AG08396 (cell line): ENCODE results near the gene DPYD.

Source experiments
- DNase-seq: peaks from one replicate; pipeline ENCODE4 v3.0.0; 2012; ENCODE audit warnings: low spot score, mixed read lengths

DPYD gene

GRCh38 chr1:97143236-97143882 is 777.5 kb downstream of the DPYD start:
- no peak for DNase-seq

- DNase-seq: no peak
Observed at GRCh38 chr1:97140611-97141010, 780.2 kb downstream of the DPYD start.

- no peak for DNase-seq
Observed at GRCh38 chr1:97139512-97139911, 781.3 kb downstream of the DPYD start.

- DNase-seq: no peak
Observed at GRCh38 chr1:97138515-97139032, 782.3 kb downstream of the DPYD start.

DNA sequence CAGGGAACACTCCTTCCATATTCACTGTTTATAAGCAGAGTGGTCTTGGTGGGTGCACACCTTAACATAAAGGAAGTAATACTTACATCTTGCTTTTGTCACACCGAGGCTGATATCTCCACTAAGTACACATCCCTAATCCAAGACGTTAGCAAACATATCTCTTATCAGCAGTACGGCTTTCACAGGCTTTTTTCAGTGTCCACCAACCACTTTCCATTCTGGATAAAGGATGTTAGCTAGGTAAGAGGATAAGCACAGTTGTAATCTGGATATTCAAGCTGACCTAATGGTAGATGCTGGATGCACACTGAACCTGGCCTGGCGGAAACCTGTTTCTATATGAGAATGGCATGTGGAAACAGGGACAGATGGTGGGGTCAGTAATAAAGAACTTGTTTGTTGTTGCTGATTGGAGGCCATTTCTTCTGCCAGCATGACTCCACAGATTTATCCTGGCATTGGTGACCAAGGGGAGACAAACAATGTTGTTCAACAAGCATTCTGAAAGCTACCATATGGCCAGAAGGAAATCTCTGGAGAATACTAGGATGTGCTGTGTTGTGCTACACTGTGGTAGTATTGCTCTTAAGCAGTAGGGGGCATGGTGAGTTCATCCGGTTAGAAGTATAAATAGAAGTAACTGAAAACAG is 782.8 kb downstream of the DPYD start:
- DNase-seq: peak; percentile 49

DNA sequence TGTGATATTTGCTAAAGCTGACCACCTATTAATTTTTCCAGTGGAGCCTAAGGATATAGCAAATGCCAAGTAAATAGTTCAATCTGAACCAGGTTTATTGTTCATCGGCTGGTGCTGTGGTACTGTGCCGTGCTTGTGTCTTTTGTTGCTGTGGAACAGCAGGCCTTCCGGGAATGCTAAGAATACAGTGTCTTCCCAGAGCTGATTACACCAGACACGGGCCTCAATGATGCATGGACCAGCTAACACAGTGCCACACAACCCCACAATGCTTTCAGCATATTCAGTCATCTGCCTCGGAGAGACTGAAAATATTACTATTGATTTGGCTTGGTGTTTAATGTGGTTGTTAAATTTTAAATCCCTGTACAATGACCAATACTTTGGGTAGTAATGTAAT is 783.8 kb downstream of the DPYD start:
- DNase-seq: no peak

DNA sequence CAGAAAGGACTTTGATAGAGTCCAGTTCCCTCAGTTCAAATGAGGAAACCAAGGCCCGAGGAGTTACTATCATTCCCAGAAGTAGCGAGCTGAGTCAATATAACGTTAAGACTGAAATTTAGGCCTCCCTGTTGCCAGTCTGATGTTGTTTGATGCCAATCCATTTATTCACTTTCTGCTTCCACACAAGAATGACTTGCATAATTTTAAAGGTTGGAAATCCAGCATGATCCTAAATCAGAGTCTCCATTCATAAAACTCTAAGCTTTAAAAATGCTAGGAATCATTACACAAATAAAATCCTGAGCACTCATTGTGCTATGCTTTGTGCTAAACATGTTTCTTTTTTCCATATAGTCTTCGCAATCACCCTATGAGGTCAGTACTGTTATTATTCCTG is 784.9 kb downstream of the DPYD start:
- no peak for DNase-seq

DNA sequence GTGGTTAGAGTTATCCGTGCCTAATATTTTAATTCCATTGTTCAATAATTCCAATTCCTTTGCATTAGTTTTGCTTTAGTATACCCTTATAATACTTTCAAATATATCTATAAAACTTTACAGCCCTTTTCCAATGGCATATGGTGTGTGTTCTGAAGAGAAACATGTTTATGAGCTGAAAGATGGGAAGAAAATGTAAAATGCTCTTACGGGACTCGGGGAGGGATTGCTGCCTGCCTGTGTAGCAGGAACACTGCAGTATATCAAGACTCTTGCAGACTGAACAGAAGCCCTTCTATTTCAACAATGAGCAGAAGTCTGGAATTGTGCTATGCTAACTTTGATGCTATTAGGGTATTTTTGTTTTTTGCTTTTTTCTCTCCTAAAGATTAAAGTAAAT is 792.4 kb downstream of the DPYD start:
- DNase-seq: no peak

DNA sequence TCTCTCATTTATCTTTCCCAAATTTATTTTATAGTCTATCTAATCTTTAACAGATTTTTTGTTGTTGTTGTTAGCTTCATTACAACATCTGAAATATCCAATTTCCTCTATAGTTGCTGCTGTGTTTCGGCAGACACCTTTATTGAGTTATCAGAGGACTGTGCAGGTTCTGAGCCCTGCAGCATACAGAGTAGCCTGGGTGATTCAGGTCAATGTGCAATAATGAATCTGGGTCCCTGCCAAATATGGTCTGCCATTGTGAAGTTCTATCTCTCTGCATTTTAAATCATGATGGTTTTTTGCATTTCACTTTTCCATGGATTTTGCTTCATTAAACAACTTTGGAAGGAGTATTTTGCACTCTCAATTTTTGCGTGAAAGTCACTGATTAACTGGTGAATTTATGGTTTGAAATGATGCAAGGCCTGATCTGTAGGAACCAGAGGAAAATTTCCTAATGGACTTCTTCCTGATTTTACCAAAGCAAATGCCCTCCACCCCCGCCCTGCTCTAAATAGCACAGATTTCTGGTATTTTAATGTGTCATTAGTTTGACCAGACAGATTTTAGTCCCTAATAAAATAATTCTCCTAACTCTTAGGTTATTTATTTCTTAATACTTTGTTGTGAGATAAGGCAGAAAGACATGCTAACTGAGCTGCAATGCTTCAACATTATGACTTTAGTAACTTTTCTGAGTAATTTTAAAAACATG is 797.0 kb downstream of the DPYD start:
- DNase-seq: no peak

DNA sequence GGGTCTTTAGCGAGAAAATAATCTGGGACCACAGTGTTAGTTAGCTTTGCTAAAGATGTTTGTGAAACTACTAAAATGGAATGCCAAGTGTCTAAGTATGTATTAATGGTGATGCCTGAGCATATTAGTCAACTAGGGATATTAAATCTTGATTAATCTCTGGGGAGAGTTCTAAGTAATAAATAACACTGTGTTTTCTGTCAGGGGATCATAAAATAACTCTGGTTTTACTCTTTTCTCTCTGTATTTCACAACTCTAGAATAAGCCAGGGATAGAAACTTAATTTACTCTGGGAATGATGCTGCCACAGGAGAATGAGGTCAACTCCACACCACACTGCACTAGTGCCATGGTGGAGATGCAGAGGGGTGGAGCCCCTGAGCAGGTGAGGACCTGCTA is 800.0 kb downstream of the DPYD start:
- DNase-seq: no peak

DNA sequence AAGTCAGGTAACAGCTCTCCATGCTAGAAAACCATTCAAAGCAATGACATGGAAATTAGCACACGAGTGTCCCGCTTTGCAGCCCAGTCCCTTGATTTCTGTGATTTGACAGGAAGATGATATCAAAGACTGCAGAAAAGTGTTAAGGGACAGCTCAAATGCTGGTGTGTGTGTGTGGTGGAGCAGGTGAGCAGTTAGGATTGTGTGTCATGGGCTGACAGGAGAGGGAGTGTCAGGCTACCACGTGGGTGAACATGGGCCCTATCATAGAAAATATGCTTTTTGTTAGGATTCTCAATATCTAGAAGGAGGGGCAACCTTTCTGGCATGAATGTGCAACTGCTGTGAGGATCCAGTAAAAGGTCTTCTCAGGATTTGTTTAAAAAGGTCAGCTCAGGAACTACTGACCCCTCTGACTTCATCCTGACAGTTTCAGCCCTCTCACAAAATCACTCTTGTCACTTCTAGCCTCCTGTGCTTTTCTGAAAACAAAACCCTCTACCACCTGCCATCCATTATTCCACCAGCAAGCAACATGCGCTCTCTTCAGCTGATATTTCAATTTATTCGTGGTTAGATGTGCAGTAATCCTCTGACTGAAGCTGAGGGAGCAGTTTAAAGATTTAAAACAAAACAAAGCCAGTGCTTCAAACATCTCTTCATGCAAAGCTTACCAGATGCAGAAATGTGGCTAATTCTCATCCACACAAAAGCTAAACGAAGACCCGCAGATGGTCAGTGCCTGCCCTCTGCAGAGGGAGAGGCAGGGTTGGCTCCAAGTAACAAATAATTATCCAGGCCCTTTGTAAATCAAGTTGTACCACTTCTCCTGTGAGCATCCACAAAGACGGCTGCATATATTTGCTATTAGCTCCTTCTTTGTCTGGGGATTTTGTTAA is 801.3 kb downstream of the DPYD start:
- DNase-seq: no peak

DNA sequence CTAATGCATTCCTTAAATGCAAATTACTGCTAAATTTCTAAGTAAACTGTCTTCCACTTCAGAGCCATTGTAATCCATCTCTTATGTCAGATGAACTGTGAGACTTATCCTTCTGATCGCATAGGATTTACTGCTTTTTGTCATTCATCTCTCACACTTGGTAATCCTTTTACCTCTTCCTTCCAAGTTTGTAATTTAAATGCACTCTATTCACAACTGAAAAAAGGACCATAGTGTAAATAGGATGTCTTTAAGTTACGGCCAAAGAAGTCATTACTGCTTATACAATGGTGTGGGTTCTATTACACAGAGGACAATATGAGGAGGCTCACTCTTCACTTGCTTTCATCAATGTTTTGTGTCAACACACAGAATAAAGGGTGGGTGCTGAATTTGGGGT is 806.0 kb downstream of the DPYD start:
- no peak for DNase-seq

GRCh38 chr1:97112442-97112841 is 808.4 kb downstream of the DPYD start:
- no peak for DNase-seq

- no peak for DNase-seq
Observed at GRCh38 chr1:97108179-97108578, 812.7 kb downstream of the DPYD start.

GRCh38 chr1:97105531-97105930 is 815.3 kb downstream of the DPYD start:
- no peak for DNase-seq

DNA sequence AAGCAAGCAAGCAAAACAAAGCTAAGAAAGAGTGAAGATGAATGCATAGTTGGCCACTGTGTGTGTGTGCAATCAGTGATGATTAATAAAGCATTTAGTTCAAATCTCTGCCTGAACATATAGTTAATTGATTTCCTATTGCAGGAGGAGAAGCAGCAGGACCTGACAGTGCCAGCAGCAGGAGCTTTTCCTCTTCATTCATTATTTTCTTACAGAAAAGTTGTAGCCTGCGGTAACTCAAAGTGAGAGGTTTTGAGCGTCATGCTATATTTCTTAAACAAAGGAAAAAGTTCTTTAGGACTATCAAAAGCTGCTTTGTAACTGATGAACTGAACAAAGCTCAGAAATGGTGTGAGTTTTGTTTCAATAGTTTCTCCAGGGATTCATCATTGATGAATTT is 819.3 kb downstream of the DPYD start:
- DNase-seq: no peak

GRCh38 chr1:97097404-97097925 is 823.4 kb downstream of the DPYD start:
- DNase-seq: no peak

DNA sequence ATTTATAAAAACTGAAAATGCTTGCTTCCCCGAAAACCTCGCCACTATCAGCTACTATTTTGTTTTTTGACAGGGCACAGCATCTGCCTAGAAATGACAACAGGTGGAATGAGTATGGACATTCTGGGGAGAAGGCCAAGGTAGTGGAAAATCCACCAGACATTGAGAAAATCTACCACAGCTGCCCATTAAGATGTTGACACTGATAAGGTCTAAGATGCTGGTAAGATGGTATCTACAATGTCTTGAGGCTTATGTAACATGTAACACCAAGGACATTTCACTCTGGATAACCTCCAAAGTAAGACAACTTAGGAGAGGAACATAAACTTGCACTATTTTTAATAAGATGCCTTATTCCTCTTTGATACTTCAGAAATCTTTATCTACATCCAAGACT is 825.1 kb downstream of the DPYD start:
- no peak for DNase-seq

DNA sequence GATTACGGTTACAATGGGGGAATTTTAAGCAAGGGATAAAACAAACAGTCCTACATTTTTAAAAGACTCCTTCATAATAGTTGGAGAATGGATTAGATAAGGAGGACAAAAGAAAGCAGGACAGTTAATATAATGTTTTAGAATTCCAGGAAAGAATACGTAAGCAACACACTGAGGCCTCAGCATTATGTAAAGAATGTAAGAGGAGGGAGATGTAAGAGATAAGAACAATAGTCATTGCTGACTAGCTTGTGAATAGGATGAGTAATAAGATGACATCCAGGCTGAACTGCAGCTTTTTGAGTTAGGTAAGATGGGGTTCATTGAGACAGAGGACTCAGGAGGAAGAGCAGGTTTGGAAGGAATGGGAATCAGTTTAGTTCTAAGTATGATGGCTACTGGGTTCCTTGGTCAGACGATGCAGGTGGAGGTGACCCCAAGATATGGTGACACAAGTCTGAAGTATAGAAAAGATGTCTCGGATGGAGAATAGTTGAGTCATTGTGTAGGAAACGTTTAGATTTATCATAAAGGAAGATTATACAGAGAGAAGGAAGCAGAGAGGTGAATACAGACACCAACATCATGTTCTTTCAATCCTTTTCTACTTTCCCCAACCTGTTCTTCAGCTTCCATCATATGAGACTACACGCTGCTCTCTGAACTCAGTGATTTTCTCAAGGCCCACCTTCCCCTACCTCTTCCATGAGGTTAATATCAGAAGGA is 826.4 kb downstream of the DPYD start:
- DNase-seq: peak; percentile 11

DNA sequence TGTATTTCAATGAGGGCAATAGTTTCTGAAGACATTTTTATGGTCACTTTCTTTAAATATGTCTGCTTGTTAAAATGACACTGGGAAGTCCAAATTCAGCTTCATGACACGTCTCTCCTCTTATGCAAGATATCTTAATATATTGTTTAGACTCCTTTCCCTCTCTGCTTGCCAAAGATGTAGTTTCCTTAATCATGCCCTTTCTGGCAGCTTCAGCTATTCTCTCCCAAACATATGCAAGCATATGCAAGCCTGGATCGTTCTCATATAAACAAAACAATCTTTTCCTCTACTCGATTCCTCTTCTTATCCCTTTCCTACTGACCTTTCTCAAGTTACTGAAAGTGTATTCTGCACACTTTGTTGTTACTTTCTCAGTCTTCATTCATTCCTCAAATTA is 827.1 kb downstream of the DPYD start:
- no peak for DNase-seq

GRCh38 chr1:97092824-97093223 is 828.0 kb downstream of the DPYD start:
- no peak for DNase-seq
